HFFc6 (cell line): ENCODE results near the gene B4GALT5. TPM values are rescaled to one million over a fixed set of nuclear protein-coding genes. Genes with fewer than 3 reads are reported as not detected.

Source experiments
- DNase-seq: peaks from one replicate; pipeline ENCODE4 v3.0.0-alpha.2; 2018
- H3K27ac Mint-ChIP-seq: 2 replicates; pipeline ENCODE4 v1.8.0; 2020; ENCODE audit warnings: mild to moderate bottlenecking, mixed read lengths
- H3K27me3 Mint-ChIP-seq: 2 replicates; pipeline ENCODE4 v1.8.0; 2021; ENCODE audit warnings: mild to moderate bottlenecking, moderate library complexity, mixed read lengths; ENCODE audit not compliant: insufficient read depth
- H3K36me3 Mint-ChIP-seq: 2 replicates; pipeline ENCODE4 v1.8.0; 2021; ENCODE audit warnings: low read depth, mixed read lengths
- H3K4me1 Mint-ChIP-seq: 2 replicates; pipeline ENCODE4 v1.8.0; 2020; ENCODE audit warnings: low read depth, mixed read lengths
- H3K4me3 Mint-ChIP-seq: 2 replicates; pipeline ENCODE4 v1.8.0; 2020; ENCODE audit warnings: mild to moderate bottlenecking, moderate library complexity, mixed read lengths
- H3K9me3 Mint-ChIP-seq: 2 replicates; pipeline ENCODE4 v1.8.0; 2020; ENCODE audit warnings: mild to moderate bottlenecking, mixed read lengths
- total RNA-seq, 6 experiments: library from RNA; stranded (reverse); fragmentation: NEBNext Ultra II Directional; extraction: Animal tissue kit (Norgen Biotek cat#: 25700); gene quantifications; 2 replicates in 1 of 6; 3 replicates in 5 of 6; pipeline ENCODE4 v1.2.3, GENCODE V29; 2021
- TF ChIP-seq, protein P1 (sequence below): fragments of 200-600 bp; sonication (generic); IDR thresholded peaks from 2 replicates; pipeline ENCODE4 v1.5.0; 2021; ENCODE audit warnings: antibody characterized with exemption, mild to moderate bottlenecking

The B4GALT5 gene
- total RNA-seq, 6 experiments from 2014 or later, result 19.7 to 25.0 (median 21.9) TPM

DNA sequence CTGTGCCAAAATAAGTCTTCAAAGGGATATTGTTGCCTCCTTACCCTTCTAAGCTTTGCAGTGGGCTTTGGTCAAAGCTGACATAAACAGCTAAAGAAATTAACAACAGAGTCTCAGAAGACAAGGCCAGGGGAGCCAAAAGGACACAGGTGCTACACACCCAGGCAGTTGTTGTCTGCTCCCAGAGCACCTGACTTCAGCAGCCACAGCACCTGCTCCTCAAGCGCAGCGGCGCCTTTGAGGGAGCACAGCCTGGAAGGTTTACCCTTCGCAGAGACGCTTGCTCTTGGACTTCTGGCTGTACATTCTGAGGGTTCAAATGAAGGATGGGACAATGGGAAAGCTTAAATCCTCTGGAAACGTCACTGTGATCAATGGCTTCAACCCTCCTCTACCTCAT, 16.6 kb downstream of the B4GALT5 start:
- TF ChIP-seq, protein P1, sequence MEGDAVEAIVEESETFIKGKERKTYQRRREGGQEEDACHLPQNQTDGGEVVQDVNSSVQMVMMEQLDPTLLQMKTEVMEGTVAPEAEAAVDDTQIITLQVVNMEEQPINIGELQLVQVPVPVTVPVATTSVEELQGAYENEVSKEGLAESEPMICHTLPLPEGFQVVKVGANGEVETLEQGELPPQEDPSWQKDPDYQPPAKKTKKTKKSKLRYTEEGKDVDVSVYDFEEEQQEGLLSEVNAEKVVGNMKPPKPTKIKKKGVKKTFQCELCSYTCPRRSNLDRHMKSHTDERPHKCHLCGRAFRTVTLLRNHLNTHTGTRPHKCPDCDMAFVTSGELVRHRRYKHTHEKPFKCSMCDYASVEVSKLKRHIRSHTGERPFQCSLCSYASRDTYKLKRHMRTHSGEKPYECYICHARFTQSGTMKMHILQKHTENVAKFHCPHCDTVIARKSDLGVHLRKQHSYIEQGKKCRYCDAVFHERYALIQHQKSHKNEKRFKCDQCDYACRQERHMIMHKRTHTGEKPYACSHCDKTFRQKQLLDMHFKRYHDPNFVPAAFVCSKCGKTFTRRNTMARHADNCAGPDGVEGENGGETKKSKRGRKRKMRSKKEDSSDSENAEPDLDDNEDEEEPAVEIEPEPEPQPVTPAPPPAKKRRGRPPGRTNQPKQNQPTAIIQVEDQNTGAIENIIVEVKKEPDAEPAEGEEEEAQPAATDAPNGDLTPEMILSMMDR, result no peak
- H3K36me3 Mint-ChIP-seq, result no peaks in the 10 kb centered on the region
- no peak overlapping the region for H3K27ac Mint-ChIP-seq
- peaks cover 74% of the 10 kb centered on the region for H3K4me1 Mint-ChIP-seq
- no peak overlapping the region for H3K4me3 Mint-ChIP-seq
- no peaks in the 10 kb centered on the region; the same call in 1 of the 2 replicates for H3K27me3 Mint-ChIP-seq
- no peaks in the 10 kb centered on the region for H3K9me3 Mint-ChIP-seq
- no peak for DNase-seq

DNA sequence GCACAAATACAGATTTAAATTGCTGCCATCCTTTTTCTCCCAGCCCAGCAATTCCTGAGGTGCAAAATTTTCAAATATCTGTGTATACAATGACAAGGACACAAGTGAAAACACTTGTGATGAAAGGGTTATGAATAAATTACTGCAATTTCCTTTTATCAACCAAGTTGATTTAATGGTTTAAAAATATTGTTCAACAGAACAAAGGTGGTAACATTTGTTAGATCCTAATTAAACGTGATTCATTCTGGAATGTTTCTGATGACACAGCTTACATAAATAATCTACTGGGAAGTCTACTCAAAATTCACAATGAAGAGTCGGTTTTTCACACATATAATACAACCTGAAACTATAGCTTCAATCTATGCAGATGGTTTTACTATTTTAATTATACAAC, 17.1 kb downstream of the B4GALT5 start:
- Mint-ChIP-seq H3K27me3 (no peaks in the 10 kb centered on the region; the same call in 1 of the 2 replicates), H3K36me3 (no peaks in the 10 kb centered on the region), H3K27ac (no peak overlapping the region), H3K9me3 (no peaks in the 10 kb centered on the region), H3K4me3 (no peak overlapping the region), H3K4me1 (peaks cover 74% of the 10 kb centered on the region)
- TF ChIP-seq, protein P1, result no peak
- no peak for DNase-seq

DNA sequence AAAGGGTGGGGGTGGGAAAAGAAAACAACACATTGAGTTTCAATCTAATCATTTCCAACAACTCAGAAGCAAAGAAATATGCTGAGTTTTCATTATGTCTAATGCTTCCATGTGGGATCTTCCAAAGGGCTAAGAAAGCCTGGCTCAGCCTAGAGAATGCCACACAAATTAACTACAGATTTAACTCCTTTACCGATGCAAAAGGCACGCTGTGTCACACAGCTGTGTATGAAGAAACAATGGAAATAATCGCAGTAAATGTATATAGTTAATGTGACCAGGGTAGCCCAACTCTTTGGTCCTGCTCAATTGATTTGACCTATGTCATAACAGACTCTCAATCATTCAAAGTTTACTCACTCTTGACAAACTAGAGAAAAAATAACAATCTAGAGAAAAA, 17.8 kb downstream of the B4GALT5 start:
- no peaks in the 10 kb centered on the region for H3K36me3 Mint-ChIP-seq
- no peaks in the 10 kb centered on the region; the same call in 1 of the 2 replicates for H3K27me3 Mint-ChIP-seq
- TF ChIP-seq, protein P1, result no peak
- H3K4me3 Mint-ChIP-seq, result no peak overlapping the region
- H3K9me3 Mint-ChIP-seq, result no peaks in the 10 kb centered on the region
- H3K27ac Mint-ChIP-seq, result no peak overlapping the region
- H3K4me1 Mint-ChIP-seq, result peaks cover 74% of the 10 kb centered on the region
- no peak for DNase-seq

DNA sequence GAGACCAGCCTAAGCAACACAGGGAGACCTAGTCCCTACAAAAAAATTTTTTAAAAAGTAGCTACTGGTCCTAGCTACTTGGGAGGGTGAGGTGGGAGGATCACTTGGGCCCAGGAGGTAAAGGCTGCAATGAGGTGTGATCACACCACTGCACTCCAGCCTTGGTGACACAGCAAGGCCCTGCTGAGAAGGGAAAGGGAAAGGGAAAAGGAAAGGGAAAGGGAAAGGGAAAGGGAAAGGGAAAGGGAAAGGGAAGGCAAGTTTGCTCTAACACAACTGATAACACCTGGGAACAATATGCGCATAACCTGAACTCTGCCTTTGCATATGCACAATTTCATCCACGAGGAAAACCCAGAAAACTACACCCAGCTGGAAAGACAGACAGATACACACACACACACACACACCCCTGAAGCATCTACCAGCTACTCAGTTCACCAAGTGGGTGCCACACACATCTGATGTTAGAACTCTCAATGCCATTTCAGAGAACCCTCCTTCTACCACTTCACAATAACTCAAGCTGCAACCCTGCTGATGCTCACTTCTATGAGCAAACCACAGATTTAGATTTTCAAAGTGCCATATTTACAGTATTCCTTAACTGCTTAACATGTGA, 19.1 kb downstream of the B4GALT5 start:
- H3K4me3 Mint-ChIP-seq, result no peak overlapping the region
- no peaks in the 10 kb centered on the region for H3K9me3 Mint-ChIP-seq
- H3K27ac Mint-ChIP-seq, result no peak overlapping the region
- H3K27me3 Mint-ChIP-seq, result no peaks in the 10 kb centered on the region; the same call in 1 of the 2 replicates
- TF ChIP-seq, protein P1, result no peak
- H3K4me1 Mint-ChIP-seq, result peaks cover 64% of the 10 kb centered on the region
- no peak for DNase-seq
- no peaks in the 10 kb centered on the region for H3K36me3 Mint-ChIP-seq

DNA sequence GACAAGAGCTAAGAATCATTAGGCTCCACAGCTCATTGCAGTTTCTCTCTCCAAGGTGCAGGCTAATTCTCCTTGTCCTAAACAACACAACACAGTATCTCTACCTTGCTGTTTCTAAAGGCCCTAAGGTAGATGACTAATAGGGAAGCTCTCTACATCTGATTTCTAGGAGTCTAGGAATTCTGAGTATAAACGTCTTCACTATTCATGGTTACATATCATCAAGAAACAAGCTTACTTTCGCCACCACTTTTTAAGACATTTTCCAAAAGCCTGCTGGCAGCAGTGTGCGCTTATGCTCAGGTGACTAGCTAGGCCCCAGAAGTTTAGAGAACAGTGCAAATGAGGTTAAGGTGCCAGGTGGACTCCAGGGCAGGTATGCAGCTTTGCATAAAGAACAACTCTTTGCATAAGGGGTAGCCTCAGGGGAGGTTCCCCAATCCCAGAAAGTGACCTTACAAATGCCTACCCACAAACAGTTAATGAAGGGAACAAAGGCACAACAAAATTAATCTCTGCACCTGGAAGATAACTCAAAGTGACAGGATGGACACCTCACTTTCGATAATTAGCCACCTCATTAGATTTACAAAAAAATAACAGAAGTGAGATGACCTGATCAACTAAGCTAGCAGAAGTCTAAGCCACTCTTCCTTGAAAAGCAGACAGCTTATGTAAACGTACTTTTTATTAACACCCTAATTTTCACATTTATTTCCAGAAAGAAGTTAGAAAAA, 20.1 kb downstream of the B4GALT5 start:
- Mint-ChIP-seq H3K27ac (no peak overlapping the region), H3K36me3 (no peaks in the 10 kb centered on the region), H3K9me3 (no peaks in the 10 kb centered on the region), H3K4me1 (peaks cover 63% of the 10 kb centered on the region), H3K27me3 (no peaks in the 10 kb centered on the region; the same call in 1 of the 2 replicates), H3K4me3 (no peak overlapping the region)
- DNase-seq, result no peak
- TF ChIP-seq, protein P1, result no peak
